ENCODE results near the gene NOS3.

GRCh38 chr7:150989456-150989855 is 1.4 kb upstream of the NOS3 start:
- TF ChIP-seq REST (IDR thresholded peaks at IDR 0.05; ENCODE audit: low read depth, low read length) (no peak), RFX5 (IDR thresholded peaks at IDR 0.05; ENCODE audit: low read length) (no peak), CTCF (IDR thresholded peaks at IDR 0.05) (no peak), MAX (IDR thresholded peaks at IDR 0.05; ENCODE audit: low read depth) (no peak)
